SJCRH30 (cell line): ENCODE measurements around the gene DGKQ. TPM values are rescaled to one million over a fixed set of nuclear protein-coding genes. Genes with fewer than 3 reads are reported as not detected.

Experiments used
- DNase-seq, 2 experiments: peaks; one replicate each; pipeline ENCODE4 v3.0.0-alpha.2; 2015 to 2020
- H3K27ac ChIP-seq: fragments of 250-450 bp; sonication (Bioruptor Pico); 2 replicates; pipeline ENCODE4 v1.5.1; 2020; ENCODE audit warnings: mild to moderate bottlenecking, moderate library complexity
- H3K27me3 ChIP-seq: fragments of 250-450 bp; sonication (Bioruptor Pico); 2 replicates; pipeline ENCODE4 v1.5.1; 2020; ENCODE audit warnings: mild to moderate bottlenecking, moderate library complexity
- H3K36me3 ChIP-seq: fragments of 250-450 bp; sonication (Bioruptor Pico); 2 replicates; pipeline ENCODE4 v1.5.1; 2020; ENCODE audit warnings: mild to moderate bottlenecking, moderate library complexity
- H3K4me1 ChIP-seq: fragments of 250-450 bp; sonication (Bioruptor Pico); 2 replicates; pipeline ENCODE4 v1.5.1; 2020; ENCODE audit warnings: mild to moderate bottlenecking, moderate library complexity
- H3K4me3 ChIP-seq: fragments of 250-450 bp; sonication (Bioruptor Pico); 2 replicates; pipeline ENCODE4 v1.5.1; 2020; ENCODE audit warnings: mild to moderate bottlenecking, moderate library complexity
- H3K9me3 ChIP-seq: fragments of 250-450 bp; sonication (Bioruptor Pico); replicated peaks from 2 replicates; pipeline ENCODE4 v1.5.1; 2020; ENCODE audit warnings: mild to moderate bottlenecking, moderate library complexity
- total RNA-seq: library from RNA; depleted of rRNA; stranded (reverse); fragments of >200 nt; shearing (Covaris generic); gene quantifications from 2 replicates; pipeline ENCODE4 v1.2.3, GENCODE V29; 2014; rRNA removed

Gene DGKQ
- total RNA-seq, 1 experiment from 2014 or later: 2.8 TPM

- H3K36me3 ChIP-seq: peaks cover 18% of the 10 kb centered on the region
- no peak overlapping the region for H3K27ac ChIP-seq
- no peaks in the 10 kb centered on the region for H3K27me3 ChIP-seq
- H3K4me3 ChIP-seq: no peak overlapping the region
- DNase-seq: no peak
- H3K9me3 ChIP-seq: peaks cover 3% of the 10 kb centered on the region; the same call in 1 of the 2 replicates
- H3K4me1 ChIP-seq: no peaks in the 10 kb centered on the region
Observed at GRCh38 chr4:913280-913618, 60.1 kb downstream of the DGKQ start.

DNA sequence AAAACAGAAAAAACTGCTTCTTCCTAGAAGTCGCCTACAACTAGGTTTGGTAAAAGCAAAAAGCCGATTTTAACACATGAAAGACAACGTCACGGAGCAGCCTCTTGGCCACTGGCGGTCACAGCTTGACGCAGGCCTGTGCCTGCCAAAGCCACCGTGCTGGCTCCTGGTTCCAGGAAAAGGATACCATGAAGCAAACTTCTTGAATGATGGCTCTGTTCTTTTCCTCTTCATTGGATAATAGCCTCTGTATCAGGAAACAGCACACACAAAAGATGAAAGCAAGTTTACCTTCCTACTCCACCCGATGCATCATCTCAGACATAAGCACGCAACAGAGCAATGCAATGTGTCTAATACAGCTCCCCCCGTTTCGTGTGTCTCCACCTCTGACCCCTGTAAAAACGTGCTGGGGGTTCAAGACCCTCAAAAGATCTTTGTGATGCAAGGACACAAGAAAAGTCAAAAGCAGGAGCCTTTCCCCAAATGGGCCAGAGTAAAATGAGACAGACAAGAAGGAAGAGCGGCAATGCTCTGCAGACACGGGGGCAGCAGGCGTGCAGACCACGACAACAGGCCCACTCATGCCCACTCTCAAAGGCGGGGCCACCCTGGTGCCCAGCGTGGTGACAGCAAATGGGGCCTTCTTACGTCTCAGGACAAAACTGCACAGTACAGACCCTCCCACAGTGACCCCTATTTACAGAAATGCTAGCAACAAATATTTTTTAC lies 60.7 kb downstream of the DGKQ start:
- H3K27me3 ChIP-seq: no peaks in the 10 kb centered on the region
- H3K9me3 ChIP-seq: no peaks in the 10 kb centered on the region
- DNase-seq: no peak
- no peak overlapping the region for H3K27ac ChIP-seq
- peaks cover 23% of the 10 kb centered on the region for H3K36me3 ChIP-seq
- H3K4me3 ChIP-seq: no peak overlapping the region
- H3K4me1 ChIP-seq: no peaks in the 10 kb centered on the region

DNA sequence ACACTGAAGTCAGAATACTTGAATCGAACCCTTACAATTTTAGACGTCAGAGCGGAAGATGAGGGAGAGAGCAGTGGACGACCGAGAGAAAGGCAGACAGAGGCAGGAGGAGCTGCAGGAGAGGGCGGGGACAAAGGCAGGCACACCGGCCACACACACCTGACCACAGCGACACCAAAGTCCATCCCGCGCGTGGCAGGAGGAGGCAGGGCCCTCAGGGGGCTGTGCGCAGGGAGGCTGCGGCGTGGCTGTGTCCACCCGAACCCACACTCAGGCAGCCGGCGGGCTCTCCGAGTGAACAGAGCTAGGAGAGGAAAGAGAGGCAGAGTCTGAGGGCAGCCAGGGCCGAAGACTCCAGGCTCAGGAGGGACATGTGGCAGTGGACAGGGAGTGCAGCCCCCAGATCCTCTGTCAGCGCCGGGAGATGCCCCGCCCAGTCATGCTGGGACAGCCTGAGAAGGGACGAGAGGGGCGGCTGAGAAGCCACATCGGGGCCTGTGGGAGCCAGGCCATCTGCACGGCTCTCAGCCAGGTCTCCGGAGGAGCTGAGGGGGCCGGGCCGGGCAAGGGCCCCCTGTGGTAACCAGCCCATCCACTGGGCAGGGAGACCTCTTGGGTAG lies 61.4 kb downstream of the DGKQ start:
- no peaks in the 10 kb centered on the region for H3K4me1 ChIP-seq
- no peaks in the 10 kb centered on the region for H3K27me3 ChIP-seq
- DNase-seq: no peak
- H3K9me3 ChIP-seq: no peaks in the 10 kb centered on the region; the same call in 1 of the 2 replicates
- H3K4me3 ChIP-seq: no peak overlapping the region
- peaks cover 23% of the 10 kb centered on the region for H3K36me3 ChIP-seq
- H3K27ac ChIP-seq: no peak overlapping the region

DNA sequence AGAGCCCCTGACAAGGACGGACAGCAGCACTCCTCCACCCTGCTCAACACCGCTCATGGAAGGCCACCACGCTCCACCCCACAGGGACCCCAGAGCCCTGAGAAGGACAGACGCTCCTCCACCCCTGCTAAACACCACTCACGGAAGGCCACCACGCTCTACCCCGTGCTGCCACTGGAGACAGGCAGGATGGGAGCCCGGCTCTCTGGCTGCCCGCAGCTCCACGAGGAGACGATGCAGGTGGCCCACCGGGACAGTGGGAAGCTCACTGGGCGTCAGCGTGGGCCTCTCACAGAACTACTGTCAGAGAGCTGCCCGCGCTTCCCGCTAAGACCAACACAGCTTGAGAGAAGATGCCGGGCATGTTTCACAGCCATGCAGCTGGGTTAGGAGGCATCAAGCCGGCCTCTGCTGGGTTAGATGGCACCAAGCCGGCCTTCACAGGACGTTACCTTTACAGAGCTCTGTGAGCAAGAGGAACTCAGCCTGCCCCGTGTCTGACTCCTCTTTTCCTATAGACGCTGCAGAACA lies 62.1 kb downstream of the DGKQ start:
- Histone ChIP-seq H3K27ac (no peak overlapping the region), H3K9me3 (no peaks in the 10 kb centered on the region; the same call in 1 of the 2 replicates), H3K36me3 (peaks cover 21% of the 10 kb centered on the region), H3K27me3 (no peaks in the 10 kb centered on the region), H3K4me1 (no peaks in the 10 kb centered on the region), H3K4me3 (no peak overlapping the region)
- no peak for DNase-seq

- no peak for DNase-seq
- Histone ChIP-seq H3K27me3 (no peaks in the 10 kb centered on the region), H3K9me3 (no peaks in the 10 kb centered on the region; the same call in 1 of the 2 replicates), H3K27ac (no peak overlapping the region), H3K36me3 (peaks cover 21% of the 10 kb centered on the region), H3K4me1 (no peaks in the 10 kb centered on the region), H3K4me3 (no peak overlapping the region)
Observed at GRCh38 chr4:910366-911091, 62.8 kb downstream of the DGKQ start.

- DNase-seq: no peak
- Histone ChIP-seq H3K4me3 (no peak overlapping the region), H3K27ac (no peak overlapping the region), H3K36me3 (peaks cover 22% of the 10 kb centered on the region), H3K27me3 (no peaks in the 10 kb centered on the region), H3K9me3 (no peaks in the 10 kb centered on the region; the same call in 1 of the 2 replicates), H3K4me1 (no peaks in the 10 kb centered on the region)
Observed at GRCh38 chr4:909821-910220, 63.5 kb downstream of the DGKQ start.

DNA sequence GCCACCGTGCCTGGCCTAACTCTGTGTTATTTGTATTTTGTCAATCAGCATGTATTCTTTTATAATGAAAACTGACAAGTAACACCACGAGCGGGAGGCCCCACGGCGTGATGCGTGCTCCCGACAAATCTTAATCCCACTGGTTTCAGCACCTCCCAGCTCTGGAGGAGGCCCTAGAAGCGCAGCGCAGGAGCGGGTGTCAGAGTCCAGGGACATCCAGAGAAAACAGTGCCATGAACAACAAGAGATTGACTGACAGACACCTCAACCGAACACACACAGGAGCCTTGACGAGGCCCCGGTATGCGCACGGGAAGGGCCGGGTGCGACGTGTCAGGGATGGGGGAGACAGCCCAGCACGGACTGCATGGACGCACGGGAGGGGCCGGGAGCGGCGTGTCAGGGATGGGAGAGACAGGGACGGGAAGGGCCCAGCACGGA lies 64.2 kb downstream of the DGKQ start:
- Histone ChIP-seq H3K27ac (no peak overlapping the region), H3K4me1 (no peaks in the 10 kb centered on the region), H3K27me3 (no peaks in the 10 kb centered on the region), H3K9me3 (no peaks in the 10 kb centered on the region; the same call in 1 of the 2 replicates), H3K36me3 (peaks cover 25% of the 10 kb centered on the region), H3K4me3 (no peak overlapping the region)
- DNase-seq: no peak

Other genes starting within 250 kb of the DGKQ start
- 0.28 and 0.59 TPM in 2 replicates for gene CPLX1, start 147.4 kb downstream of the DGKQ start, total RNA-seq
- gene GAK, start 41.3 kb downstream of the DGKQ start, total RNA-seq: 74.2 and 81.1 TPM in 2 replicates
- gene TMEM175, start 41.1 kb downstream of the DGKQ start, total RNA-seq: 4.3 and 6.8 TPM in 2 replicates
- 1.8 and 2.3 TPM in 2 replicates for gene IDUA, start 13.5 kb upstream of the DGKQ start, total RNA-seq
- not detected in 2 replicates for gene SLC26A1, start 19.8 kb upstream of the DGKQ start, total RNA-seq
- gene FGFRL1, start 38.1 kb upstream of the DGKQ start, total RNA-seq: 45.3 and 51.2 TPM in 2 replicates
- gene RNF212, start 140.0 kb upstream of the DGKQ start, total RNA-seq: not detected in 2 replicates
- 2.5 and 3.2 TPM in 2 replicates for gene SPON2, start 199.0 kb upstream of the DGKQ start, total RNA-seq